ENCODE measurements around the gene BCLAF1. TPM values are rescaled to one million over a fixed set of nuclear protein-coding genes. Genes with fewer than 3 reads are reported as not detected.

BCLAF1 gene
- total and polyA plus RNA-seq, 9 of the 15 experiments (the other 6 are each of a cell fraction or from before 2014, with no cell fraction given): 65.4 to 286 (median 165) TPM

DNA sequence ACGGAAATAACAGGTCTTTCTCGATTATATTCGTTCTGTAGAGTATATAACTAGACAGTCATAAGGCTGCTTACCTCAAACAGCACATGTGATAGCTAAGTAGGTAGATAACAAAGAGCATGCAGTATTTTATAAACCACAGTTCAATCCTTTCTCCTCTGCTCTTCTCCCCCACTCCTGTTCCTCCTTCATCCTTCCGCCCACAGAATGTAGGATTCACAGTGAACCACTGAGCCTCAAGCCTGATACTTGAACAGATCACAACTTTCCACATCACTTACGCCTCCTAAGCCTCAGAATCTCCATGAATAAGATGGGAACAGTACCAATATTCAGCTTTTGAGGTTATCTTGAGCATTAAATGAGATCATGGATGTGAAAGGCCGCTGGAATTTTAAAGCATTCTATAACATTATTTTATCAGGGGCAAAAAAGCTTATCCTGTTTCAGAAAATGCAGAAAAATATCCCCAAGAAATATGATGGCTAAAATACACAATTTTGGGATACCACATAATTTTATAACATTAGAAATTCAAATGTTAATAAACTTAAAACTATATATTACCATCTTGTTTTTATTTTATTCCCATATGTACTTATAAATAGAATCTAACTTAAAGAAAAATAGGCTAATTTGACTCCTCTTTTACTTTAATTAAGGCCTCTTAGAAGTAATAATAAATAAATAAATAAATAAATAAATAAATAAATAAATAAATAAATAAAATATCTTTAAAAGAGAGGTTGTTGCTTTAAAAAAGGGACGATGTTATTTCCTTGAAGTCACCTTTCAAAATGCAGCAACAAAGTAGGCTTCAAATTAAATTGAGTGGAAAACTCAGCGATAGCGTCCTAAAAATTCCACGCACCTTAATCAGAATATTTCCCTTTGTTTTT lies 72.9 kb downstream of the BCLAF1 start (continued):
- TF ChIP-seq ZNF124 (CRISPR knock-in tag; IDR thresholded peaks at IDR 0.05) (no peak), FOXA1 (IDR thresholded peaks at IDR 0.05; ENCODE audit: borderline replicate concordance) (no peak), ESRRA (IDR thresholded peaks at IDR 0.05; ENCODE audit: borderline replicate concordance, low read depth) (no peak), LARP7 (IDR thresholded peaks at IDR 0.05) (no peak), ARNT (IDR thresholded peaks at IDR 0.05) (no peak)

DNA sequence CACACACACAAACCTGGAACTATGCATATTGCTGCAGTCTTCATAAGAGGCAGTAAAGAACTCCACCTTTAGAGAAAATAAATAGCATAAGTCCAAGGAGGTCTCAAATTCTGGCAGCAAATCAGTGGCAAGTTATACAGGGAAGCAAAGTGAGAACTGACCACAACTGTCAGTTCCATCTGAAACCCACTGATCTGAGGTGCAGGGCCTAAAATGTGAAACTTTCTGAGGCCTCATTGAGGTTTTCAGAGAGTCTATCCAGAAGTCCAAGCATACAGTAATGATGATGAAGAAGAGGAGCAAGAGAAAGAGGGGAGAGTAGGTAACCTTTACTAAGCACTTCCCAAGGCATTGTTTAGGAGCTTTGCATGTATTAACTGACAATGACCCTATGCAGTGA lies 75.8 kb downstream of the BCLAF1 start:
- Histone ChIP-seq H3K36me3 (ENCODE audit: control insufficient read depth, insufficient read depth, low read length) (no peaks in the 10 kb centered on the region), H3K9ac (ENCODE audit: insufficient read depth in 1 of 2, low read depth in 2 of 2, low read length in 2 of 2) (no peak overlapping the region), H3K9me3 (replicated peaks; ENCODE audit: control insufficient read depth, insufficient read depth, low read depth, low read length) (no peaks in the 10 kb centered on the region), H3K27ac (ENCODE audit: extremely low read depth, low read depth, low read length) (no peak overlapping the region), H3K4me3 (no peak overlapping the region), H3K79me2 (ENCODE audit: control insufficient read depth, insufficient read depth, low read length) (no peaks in the 10 kb centered on the region), H3K4me2 (ENCODE audit: insufficient read depth, low read length) (no peak overlapping the region), H2AFZ (ENCODE audit: low read depth, low read length) (no peak overlapping the region), H3K9me1 (ENCODE audit: control insufficient read depth, insufficient read depth, low read length) (no peaks in the 10 kb centered on the region), H4K20me1 (replicated peaks; ENCODE audit: control insufficient read depth, insufficient read depth, low read length) (no peaks in the 10 kb centered on the region), H3K27me3 (ENCODE audit: control insufficient read depth in 2 of 2, insufficient read depth in 2 of 2, low read length in 2 of 2) (peaks cover 17 to 33% of the 10 kb centered on the region in 2 experiments), H3K4me1 (replicated peaks in 1 of 2; ENCODE audit: control insufficient read depth in 2 of 2, insufficient read depth in 2 of 2, low read length in 2 of 2) (no peaks in the 10 kb centered on the region)
- ChIA-PET CTCF (ENCODE audit: low intra/inter-chr PET ratio) (no interaction called here), POLR2A (interaction anchor here (2.0 kb wide), 1 partner anchor 13 kb away, joined by 7 read pairs; no protein-coding TSS in a partner anchor)
- no peak for ATAC-seq
- FAIRE-seq: no peak
- intact Hi-C loops (cut with micrococcal nuclease) (no loop called here), in situ Hi-C loops (cut with MboI) (no loop called here)
- DNase-seq (ENCODE audit: extremely low read depth in 1 of 4, low spot score in 3 of 4): no peak
- no TSS peak for BruUV-seq (replicated peaks)
- TF ChIP-seq ZNF124 (CRISPR knock-in tag; IDR thresholded peaks at IDR 0.05) (no peak), PYGO2 (tag; IDR thresholded peaks at IDR 0.05) (no peak), DNMT1 (IDR thresholded peaks at IDR 0.05) (no peak), MTA1 (IDR thresholded peaks at IDR 0.05; ENCODE audit: borderline replicate concordance) (no peak), TSC22D4 (tag; IDR thresholded peaks at IDR 0.05) (no peak), HDAC2 (IDR thresholded peaks at IDR 0.05) (no peak), JUND (IDR thresholded peaks at IDR 0.05; ENCODE audit: borderline replicate concordance, low read depth, low read length) (no peak), JUND (tag; IDR thresholded peaks at IDR 0.05; ENCODE audit: borderline replicate concordance, low read depth, low read length) (no peak), HDGF (IDR thresholded peaks at IDR 0.05) (no peak), RFX1 (IDR thresholded peaks at IDR 0.05) (no peak), CBX5 (IDR thresholded peaks at IDR 0.05; ENCODE audit: borderline replicate concordance, low read depth) (no peak), U2AF2 (optimal IDR thresholded peaks at IDR 0.05; ENCODE audit: low read depth, low read length) (no peak)
- TF ChIP-seq, protein P1, sequence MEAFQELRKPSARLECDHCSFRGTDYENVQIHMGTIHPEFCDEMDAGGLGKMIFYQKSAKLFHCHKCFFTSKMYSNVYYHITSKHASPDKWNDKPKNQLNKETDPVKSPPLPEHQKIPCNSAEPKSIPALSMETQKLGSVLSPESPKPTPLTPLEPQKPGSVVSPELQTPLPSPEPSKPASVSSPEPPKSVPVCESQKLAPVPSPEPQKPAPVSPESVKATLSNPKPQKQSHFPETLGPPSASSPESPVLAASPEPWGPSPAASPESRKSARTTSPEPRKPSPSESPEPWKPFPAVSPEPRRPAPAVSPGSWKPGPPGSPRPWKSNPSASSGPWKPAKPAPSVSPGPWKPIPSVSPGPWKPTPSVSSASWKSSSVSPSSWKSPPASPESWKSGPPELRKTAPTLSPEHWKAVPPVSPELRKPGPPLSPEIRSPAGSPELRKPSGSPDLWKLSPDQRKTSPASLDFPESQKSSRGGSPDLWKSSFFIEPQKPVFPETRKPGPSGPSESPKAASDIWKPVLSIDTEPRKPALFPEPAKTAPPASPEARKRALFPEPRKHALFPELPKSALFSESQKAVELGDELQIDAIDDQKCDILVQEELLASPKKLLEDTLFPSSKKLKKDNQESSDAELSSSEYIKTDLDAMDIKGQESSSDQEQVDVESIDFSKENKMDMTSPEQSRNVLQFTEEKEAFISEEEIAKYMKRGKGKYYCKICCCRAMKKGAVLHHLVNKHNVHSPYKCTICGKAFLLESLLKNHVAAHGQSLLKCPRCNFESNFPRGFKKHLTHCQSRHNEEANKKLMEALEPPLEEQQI (IDR thresholded peaks at IDR 0.05): no peak
- TF ChIP-seq, protein P2, sequence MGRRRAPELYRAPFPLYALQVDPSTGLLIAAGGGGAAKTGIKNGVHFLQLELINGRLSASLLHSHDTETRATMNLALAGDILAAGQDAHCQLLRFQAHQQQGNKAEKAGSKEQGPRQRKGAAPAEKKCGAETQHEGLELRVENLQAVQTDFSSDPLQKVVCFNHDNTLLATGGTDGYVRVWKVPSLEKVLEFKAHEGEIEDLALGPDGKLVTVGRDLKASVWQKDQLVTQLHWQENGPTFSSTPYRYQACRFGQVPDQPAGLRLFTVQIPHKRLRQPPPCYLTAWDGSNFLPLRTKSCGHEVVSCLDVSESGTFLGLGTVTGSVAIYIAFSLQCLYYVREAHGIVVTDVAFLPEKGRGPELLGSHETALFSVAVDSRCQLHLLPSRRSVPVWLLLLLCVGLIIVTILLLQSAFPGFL (CRISPR knock-in tag; IDR thresholded peaks at IDR 0.05): no peak
- TF ChIP-seq, protein P3, sequence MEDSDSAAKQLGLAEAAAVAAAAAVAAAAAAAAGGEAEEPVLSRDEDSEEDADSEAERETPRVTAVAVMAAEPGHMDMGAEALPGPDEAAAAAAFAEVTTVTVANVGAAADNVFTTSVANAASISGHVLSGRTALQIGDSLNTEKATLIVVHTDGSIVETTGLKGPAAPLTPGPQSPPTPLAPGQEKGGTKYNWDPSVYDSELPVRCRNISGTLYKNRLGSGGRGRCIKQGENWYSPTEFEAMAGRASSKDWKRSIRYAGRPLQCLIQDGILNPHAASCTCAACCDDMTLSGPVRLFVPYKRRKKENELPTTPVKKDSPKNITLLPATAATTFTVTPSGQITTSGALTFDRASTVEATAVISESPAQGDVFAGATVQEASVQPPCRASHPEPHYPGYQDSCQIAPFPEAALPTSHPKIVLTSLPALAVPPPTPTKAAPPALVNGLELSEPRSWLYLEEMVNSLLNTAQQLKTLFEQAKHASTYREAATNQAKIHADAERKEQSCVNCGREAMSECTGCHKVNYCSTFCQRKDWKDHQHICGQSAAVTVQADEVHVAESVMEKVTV (CRISPR knock-in tag; IDR thresholded peaks at IDR 0.05): no peak
